GM21737 (cell line): ENCODE results near the gene FDX1.

Source experiments
- ATAC-seq: cut with Tn5 transposase; IDR thresholded peaks from one replicate; pipeline ENCODE4 v1.9.1; 2021; ENCODE audit warnings: mild to moderate bottlenecking, moderate library complexity; ENCODE audit not compliant: unreplicated experiment

Gene FDX1

GRCh38 chr11:110505528-110506284, 76.0 kb downstream of the FDX1 start:
- ATAC-seq, result no peak

DNA sequence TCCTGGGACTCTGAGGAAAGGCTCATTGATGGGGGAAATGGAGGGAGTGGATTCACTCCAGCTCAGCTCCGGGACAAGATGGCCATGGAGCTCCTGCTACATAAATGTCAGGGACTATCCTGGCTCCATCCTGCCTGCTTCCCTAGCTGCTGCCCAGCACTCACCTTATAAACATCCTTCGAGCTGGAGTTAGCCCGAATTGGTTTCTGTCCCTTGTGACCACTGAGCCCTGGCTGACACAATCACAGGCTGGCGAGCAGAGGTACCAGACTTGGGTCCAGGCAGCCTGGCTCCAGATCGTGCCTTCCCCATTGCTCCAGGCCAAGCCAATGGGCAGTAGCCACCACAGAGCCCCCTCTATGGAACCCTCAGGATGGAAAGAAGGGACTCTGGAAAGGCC, 77.6 kb downstream of the FDX1 start:
- ATAC-seq, result no peak

- no peak for ATAC-seq
Observed at GRCh38 chr11:110508786-110509185, 79.0 kb downstream of the FDX1 start.

DNA sequence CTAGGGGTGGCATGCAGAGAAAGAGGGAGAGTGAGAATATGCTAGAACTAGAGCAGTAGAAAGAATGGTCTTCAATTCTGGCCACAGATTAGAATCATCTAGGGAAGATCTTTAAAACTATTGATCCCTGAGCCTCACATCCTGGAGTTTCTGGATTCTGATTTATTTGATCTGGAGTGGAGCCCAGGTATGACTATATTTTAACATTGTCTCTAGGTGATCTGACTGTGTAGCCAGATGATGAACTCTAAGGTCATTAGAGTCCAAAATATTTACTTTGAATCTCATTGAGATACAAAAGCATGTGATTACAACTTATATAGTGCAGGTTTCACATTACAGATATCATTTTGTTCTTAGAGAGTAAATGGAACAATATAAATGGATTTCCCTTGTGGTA, 79.7 kb downstream of the FDX1 start:
- no peak for ATAC-seq

GRCh38 chr11:110512026-110512425, 82.3 kb downstream of the FDX1 start:
- ATAC-seq, result no peak

DNA sequence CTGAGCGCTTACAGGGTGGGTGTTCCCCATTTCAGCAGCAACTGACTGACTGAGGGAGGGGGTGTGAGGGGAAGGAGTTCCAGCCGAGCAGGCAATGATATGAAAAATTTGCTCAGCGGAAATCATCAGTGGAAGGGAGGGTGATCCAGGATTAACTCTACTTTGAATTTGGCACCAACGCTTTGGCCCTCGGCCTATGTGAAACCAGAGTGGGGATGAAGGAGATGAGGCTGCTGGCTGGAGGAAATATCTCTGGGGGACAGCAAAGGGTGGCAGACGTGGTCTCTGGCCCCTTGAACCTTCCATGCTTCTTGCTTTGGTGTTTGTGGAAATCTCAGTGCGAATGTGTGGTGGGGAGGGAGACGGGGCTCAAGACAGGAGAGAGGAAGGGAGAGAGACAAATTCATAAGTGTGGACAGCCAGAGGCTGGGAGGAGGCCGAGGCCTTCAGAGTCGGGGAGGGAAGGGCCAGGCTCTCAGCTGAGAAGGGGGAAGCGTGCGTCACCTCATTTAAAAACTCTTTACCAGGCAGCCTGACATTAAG, 83.6 kb downstream of the FDX1 start:
- no peak for ATAC-seq

GRCh38 chr11:110513846-110514437, 84.2 kb downstream of the FDX1 start:
- ATAC-seq, result no peak
